NCI-H2196 treated with DMSO at 0.1 percent for 48 hours (cell line): Measurements from ENCODE around the gene DALRD3.

Experiments
- DNase-seq: peaks from one replicate; lab custom pipeline; 2025; ENCODE audit not compliant: unreplicated experiment; lab: John Stamatoyannopoulos, UW

The DALRD3 gene

GRCh38 chr3:48982686-48983085 is 35.7 kb downstream of the DALRD3 start:
- DNase-seq, result no peak

GRCh38 chr3:48982016-48982415 is 36.4 kb downstream of the DALRD3 start:
- DNase-seq, result no peak

GRCh38 chr3:48980295-48980694 is 38.1 kb downstream of the DALRD3 start:
- no peak for DNase-seq

- DNase-seq, result no peak
Measured at GRCh38 chr3:48979451-48979850, 38.9 kb downstream of the DALRD3 start.

- DNase-seq, result no peak
Measured at GRCh38 chr3:48974076-48974864, 44.1 kb downstream of the DALRD3 start.

GRCh38 chr3:48970586-48970985 is 47.8 kb downstream of the DALRD3 start:
- DNase-seq, result no peak

GRCh38 chr3:48966876-48967361 is 51.5 kb downstream of the DALRD3 start:
- DNase-seq, result no peak

GRCh38 chr3:48966367-48966766 is 52.0 kb downstream of the DALRD3 start:
- no peak for DNase-seq
